HG03439 (cell line): Measurements from ENCODE around the gene TFCP2L1.

ENCODE experiments used
- ATAC-seq: cut with Tn5 transposase; IDR thresholded peaks from one replicate; pipeline ENCODE4 v1.9.1; 2021; ENCODE audit warnings: mild to moderate bottlenecking, moderate library complexity; ENCODE audit not compliant: unreplicated experiment

Gene TFCP2L1

GRCh38 chr2:121179467-121179866, 105.5 kb downstream of the TFCP2L1 start:
- no peak for ATAC-seq

- no peak for ATAC-seq
These were observed 106.3 kb downstream of the TFCP2L1 start for GRCh38 chr2:121178730-121179129.

- no peak for ATAC-seq
These were observed 107.1 kb downstream of the TFCP2L1 start for GRCh38 chr2:121177896-121178295.

GRCh38 chr2:121175326-121175725, 109.7 kb downstream of the TFCP2L1 start:
- ATAC-seq, result no peak

- no peak for ATAC-seq
These were observed 111.2 kb downstream of the TFCP2L1 start for GRCh38 chr2:121173806-121174205.

GRCh38 chr2:121173112-121173511, 111.9 kb downstream of the TFCP2L1 start:
- ATAC-seq, result no peak

- no peak for ATAC-seq
These were observed 112.5 kb downstream of the TFCP2L1 start for GRCh38 chr2:121172456-121172855.

- ATAC-seq, result no peak
These were observed 113.3 kb downstream of the TFCP2L1 start for GRCh38 chr2:121171625-121172119.

- no peak for ATAC-seq
These were observed 114.4 kb downstream of the TFCP2L1 start for GRCh38 chr2:121170577-121170976.

GRCh38 chr2:121167411-121167810, 117.6 kb downstream of the TFCP2L1 start:
- ATAC-seq, result no peak
